Retina (tissue), 1 donor: ENCODE measurements around the gene GGA1.
A peak's percentile ranks its signal among the peaks of the same experiment; 100 is the strongest.

Experiments used
- DNase-seq: peaks from one replicate; pipeline ENCODE4 v3.0.0-alpha.2; 2016

GGA1 gene

GRCh38 chr22:37632174-37633088, 23.8 kb downstream of the GGA1 start:
- no peak for DNase-seq

- DNase-seq, result no peak
Measured at GRCh38 chr22:37633089-37633624, 24.5 kb downstream of the GGA1 start.

GRCh38 chr22:37633625-37634416, 25.2 kb downstream of the GGA1 start:
- DNase-seq, result peak; percentile 91

DNA sequence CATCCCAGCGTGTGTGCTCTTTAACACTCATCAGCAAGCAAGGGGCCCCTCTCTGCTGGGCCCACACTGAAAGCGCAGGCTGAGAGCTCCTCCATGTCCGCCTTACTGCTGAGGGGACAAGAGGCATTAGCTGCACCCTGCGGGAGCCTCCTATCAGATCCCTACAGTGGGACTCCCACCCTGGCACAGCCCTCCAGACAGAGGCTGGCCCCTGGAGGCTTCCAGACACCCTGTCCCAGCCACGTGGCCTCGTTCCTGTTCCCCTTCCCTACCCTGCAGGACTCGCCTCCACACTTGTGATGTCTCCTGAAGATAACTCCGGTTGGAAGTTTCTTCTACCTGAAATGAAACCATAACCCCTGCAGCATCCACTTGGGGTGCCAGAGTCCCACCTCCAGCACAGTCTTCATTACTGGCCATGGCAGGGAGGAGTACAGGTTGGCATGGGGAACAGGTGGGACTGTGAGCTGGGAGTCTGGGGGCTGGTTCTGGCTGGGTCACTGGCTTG, 25.8 kb downstream of the GGA1 start:
- DNase-seq, result no peak

- DNase-seq, result no peak
Measured at GRCh38 chr22:37635157-37635556, 26.5 kb downstream of the GGA1 start.

DNA sequence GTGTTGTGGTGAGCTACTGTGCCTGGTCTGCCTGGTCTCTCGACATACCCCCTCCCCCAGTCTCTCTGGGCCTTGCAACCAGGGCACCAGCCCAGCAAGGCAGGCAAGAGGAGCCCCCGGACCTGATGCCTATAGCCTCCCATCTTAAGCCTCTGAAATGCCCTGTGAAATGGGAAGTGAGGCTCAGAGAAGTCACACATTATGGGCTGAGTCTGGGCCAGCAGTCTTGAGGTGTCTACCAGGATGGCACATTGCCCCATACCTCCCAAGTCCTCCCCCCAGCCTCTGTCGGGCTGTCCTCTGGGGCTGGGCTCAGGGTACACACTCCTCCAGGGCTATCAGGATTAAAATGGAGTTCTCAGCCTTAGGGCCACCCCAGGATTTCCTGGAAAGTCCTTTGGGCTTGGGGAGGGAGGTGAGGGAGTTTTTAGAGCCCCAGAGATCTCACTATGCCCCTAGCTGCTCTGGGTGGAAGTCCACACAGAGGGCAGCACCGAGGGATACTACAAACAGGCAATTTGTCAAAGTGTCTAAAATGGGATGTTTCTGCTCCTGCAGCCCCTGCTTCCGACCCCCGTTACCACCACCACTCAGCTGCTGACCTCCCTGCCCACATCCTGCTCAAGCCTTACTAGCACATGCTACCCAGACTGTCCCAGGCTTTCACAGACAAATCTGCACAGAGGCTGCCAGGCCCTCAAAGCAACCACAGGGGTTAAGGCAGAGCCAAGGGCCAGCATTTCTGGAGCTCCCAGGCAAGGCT, 27.7 kb downstream of the GGA1 start:
- no peak for DNase-seq

DNA sequence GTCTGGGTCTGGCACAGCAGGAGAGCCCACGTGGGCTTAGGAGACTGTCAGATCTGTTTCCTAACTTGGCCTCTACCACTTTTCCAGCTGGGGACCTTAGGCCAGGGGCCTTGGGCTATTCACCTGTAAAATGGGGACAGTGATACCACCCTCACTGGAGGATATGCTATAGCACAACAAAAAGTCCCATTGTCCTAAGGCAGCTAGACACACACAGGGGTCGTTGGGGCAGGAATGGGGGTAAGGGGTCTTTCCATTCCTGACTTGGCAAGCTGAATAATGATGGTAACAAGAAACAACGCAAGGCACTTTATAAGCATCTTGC, 28.3 kb downstream of the GGA1 start:
- DNase-seq, result no peak

DNA sequence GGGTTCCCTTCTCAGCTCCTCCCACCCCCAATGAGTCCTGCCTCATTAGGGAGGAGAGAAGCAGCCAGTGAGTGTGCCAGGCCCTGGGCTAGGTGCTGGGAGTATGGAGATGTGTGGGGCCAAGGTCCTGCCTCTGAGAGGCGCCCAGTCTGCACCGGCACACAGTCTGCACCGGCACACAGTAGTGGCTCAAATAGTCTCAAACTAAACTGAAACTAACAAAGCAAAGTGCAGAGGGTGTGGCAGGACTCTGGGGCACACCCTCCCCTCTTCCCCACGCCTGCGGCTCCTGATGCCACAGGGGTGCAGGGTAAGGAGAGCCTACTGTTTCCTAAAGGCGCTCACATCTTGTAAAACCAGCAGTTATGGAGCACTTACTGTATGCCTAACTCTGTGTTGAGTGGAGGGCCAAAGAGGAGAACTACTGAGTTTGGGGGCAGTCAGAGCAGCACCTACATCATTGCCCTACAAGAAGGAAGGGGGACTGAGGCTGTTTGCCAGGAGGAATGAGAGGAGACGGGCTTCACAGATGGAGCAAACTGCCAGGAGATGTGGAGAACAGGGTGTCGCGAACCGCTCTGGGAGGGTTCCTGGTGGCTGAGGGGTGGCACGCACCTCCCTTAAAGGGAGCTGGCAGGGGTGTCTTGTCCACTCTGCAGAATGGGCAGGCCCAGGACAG, 29.9 kb downstream of the GGA1 start:
- no peak for DNase-seq

DNA sequence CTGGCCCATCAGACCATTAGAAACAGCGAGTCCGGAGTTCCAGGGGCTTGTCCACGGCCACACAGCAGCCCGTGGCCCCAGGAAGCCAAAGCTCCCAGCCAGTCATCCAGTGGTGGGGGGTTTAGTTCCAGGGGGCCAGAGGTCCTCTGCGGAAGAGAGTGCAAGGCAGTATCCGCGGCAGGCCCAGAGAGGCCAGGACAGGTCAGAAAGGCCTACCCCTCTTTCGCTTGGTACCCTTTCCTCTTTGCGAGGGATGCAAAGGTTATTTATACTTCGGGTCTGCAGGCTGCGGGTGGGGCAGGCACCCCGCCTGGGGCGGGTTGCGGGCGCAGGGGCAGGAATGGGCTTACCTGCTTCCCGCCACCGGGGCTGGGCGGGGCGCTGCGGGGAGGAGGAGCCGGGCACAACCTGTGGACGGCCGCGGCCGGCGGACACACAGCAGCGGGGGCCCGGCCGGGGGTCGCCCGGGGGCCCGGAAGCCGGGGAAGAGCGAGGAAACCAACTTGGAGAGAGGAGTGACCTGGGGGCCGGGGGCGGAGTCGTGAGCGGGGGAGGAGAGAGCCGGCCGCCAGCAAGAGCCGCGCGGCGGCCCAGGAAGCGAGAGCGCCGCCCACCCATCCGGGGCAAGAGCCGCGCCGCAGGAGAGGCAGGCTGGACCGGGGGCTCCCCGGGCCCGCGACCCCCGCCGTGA, 30.6 kb downstream of the GGA1 start, which contains the start of gene SH3BP1:
Gene SH3BP1, plus strand, starts transcription at position 600 of the 691 bp plus-strand sequence. CDS start 119 bp downstream, outside the sequence.
- DNase-seq, result no peak

GRCh38 chr22:37639771-37640590, 31.3 kb downstream of the GGA1 start:
- DNase-seq, result no peak

GRCh38 chr22:37640591-37641560, 32.2 kb downstream of the GGA1 start:
- DNase-seq, result no peak

- DNase-seq, result no peak
Measured at GRCh38 chr22:37641561-37641949, 32.9 kb downstream of the GGA1 start.

DNA sequence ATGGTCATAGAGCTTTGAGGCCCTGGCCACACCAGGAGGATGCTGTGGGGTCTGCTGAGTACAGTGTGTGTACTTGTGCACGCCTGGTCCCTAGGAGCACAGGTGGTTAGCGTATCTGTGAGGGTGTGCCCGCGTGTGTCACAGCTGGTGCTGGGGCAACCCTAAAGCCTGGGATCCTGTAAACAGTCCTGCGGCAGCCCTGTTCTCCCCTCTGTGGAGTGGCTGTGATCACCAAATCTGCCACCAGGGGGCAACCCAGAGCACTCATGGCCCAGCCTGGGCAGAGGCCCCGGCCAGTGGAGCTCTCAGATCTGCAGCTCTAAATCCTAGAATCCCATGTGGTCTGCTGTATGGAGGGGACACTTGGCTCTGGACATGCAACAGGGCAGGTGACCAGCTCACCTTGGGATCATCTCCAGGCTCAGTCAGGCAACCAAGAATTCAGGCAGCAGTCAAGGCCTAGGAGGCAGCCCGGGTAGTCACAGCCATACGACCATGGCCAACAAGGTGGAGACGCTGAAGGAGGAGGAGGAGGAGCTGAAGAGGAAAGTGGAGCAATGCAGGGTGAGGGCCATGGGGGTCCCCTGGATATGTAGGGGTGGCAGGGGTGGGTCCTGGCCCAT, 34.7 kb downstream of the GGA1 start:
- peak; percentile 89 for DNase-seq

GRCh38 chr22:37647317-37647716, 38.7 kb downstream of the GGA1 start:
- no peak for DNase-seq

- DNase-seq, result no peak
Measured at GRCh38 chr22:37647928-37648327, 39.3 kb downstream of the GGA1 start.

DNA sequence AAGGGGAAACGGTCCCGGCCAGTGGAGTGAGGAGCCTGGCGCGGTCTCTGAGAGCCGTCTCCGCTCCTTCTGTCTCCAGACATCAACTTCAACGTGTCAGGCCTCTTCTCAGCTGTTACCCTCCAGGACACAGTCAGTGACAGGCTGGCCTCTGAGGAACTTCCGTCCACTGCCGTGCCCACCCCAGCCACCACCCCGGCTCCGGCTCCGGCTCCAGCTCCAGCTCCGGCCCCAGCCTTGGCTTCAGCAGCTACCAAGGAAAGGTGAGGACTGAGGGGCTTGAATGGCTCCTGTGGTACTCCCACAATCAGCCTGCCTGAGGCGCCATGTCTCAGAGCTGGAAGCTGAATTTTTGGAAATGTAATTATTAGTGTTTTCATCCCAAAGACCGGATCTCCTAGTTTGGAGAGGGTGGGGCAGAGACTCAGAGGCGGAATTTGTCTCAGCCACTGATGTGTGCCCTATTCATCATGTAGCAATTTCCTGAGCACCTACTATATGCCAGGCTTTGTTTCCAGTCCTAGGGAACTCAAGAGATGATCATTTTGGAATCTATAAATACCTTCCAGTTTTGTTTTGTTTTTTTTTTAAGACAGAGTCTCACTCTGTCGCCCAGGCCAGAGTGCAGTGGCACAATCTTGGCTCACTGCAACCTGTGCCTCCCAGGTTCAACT, 42.0 kb downstream of the GGA1 start:
- DNase-seq, result no peak

GRCh38 chr22:37654563-37655251, 46.1 kb downstream of the GGA1 start:
- DNase-seq, result no peak

GRCh38 chr22:37655252-37655563, 46.6 kb downstream of the GGA1 start:
- DNase-seq, result no peak
